Astrocyte (in vitro differentiated cells and primary cell): ENCODE measurements around the gene MAPKAPK2. TPM values are rescaled to one million over a fixed set of nuclear protein-coding genes. Genes with fewer than 3 reads are reported as not detected.

ENCODE experiments used
- DNase-seq: peaks from one replicate; pipeline ENCODE4 v3.0.0-alpha.2; 2010; ENCODE audit warnings: low read depth
- FAIRE-seq: peaks from 2 replicates; lab custom pipeline; 2011; peaks lifted over from hg19 to GRCh38; lab: Jason Lieb, UNC
- H2AFZ ChIP-seq: 2 replicates; pipeline ENCODE4 v1.6.0; 2012; ENCODE audit warnings: low read depth, low read length, inconsistent platforms
- H3K27ac ChIP-seq: 2 replicates; pipeline ENCODE4 v1.5.1; 2011; ENCODE audit warnings: low read depth, low read length, inconsistent platforms
- H3K27me3 ChIP-seq: 2 replicates; pipeline ENCODE4 v1.6.0; 2011; ENCODE audit warnings: low read length, inconsistent platforms; ENCODE audit not compliant: insufficient read depth
- H3K36me3 ChIP-seq: 2 replicates; pipeline ENCODE4 v1.5.1; 2011; ENCODE audit warnings: low read length, inconsistent platforms; ENCODE audit not compliant: insufficient read depth
- H3K4me1 ChIP-seq: 2 replicates; pipeline ENCODE4 v1.5.1; 2011; ENCODE audit warnings: low read length, inconsistent platforms; ENCODE audit not compliant: insufficient read depth
- H3K4me2 ChIP-seq: 2 replicates; pipeline ENCODE4 v1.6.0; 2012; ENCODE audit warnings: low read length, inconsistent platforms
- H3K4me3 ChIP-seq: 2 replicates; pipeline ENCODE4 v1.5.1; 2011; ENCODE audit warnings: low read depth, mild to moderate bottlenecking, low read length, inconsistent platforms; ENCODE audit not compliant: insufficient read depth
- H3K79me2 ChIP-seq: 2 replicates; pipeline ENCODE4 v1.6.0; 2012; ENCODE audit warnings: mild to moderate bottlenecking, low read length, inconsistent platforms; ENCODE audit not compliant: insufficient read depth
- H3K9ac ChIP-seq: 2 replicates; pipeline ENCODE4 v1.6.0; 2012; ENCODE audit warnings: mild to moderate bottlenecking, low read length, inconsistent platforms
- H3K9me3 ChIP-seq: 2 replicates; pipeline ENCODE4 v1.5.1; 2012; ENCODE audit warnings: low read depth, mild to moderate bottlenecking, low read length, inconsistent platforms; ENCODE audit not compliant: insufficient read depth
- H4K20me1 ChIP-seq: 2 replicates; pipeline ENCODE4 v1.6.0; 2012; ENCODE audit warnings: low read length, inconsistent platforms; ENCODE audit not compliant: insufficient read depth
- H3K27ac Mint-ChIP-seq: one replicate; pipeline ENCODE4 v1.8.0; 2021; ENCODE audit warnings: mild to moderate bottlenecking, mixed read lengths; ENCODE audit not compliant: unreplicated experiment
- H3K27me3 Mint-ChIP-seq: one replicate; pipeline ENCODE4 v1.8.0; 2021; ENCODE audit warnings: low read depth, mixed read lengths; ENCODE audit not compliant: unreplicated experiment
- H3K36me3 Mint-ChIP-seq: one replicate; pipeline ENCODE4 v1.8.0; 2021; ENCODE audit warnings: low read depth, mixed read lengths; ENCODE audit not compliant: unreplicated experiment
- H3K4me1 Mint-ChIP-seq: one replicate; pipeline ENCODE4 v1.8.0; 2021; ENCODE audit warnings: low read depth, mixed read lengths; ENCODE audit not compliant: unreplicated experiment
- H3K4me3 Mint-ChIP-seq: one replicate; pipeline ENCODE4 v1.8.0; 2021; ENCODE audit warnings: mild to moderate bottlenecking, moderate library complexity, mixed read lengths; ENCODE audit not compliant: unreplicated experiment
- H3K9me3 Mint-ChIP-seq: one replicate; pipeline ENCODE4 v1.8.0; 2021; ENCODE audit warnings: mild to moderate bottlenecking, mixed read lengths; ENCODE audit not compliant: unreplicated experiment
- CTCF ChIP-seq: IDR thresholded peaks from 2 replicates; pipeline ENCODE4 v1.5.1; 2011; ENCODE audit warnings: low read depth, mild to moderate bottlenecking, inconsistent platforms, low read length, moderate library complexity; ENCODE audit not compliant: insufficient read depth
- EZH2 ChIP-seq: IDR thresholded peaks from 2 replicates; pipeline ENCODE4 v1.6.1; 2012; ENCODE audit warnings: mild to moderate bottlenecking, low read length, inconsistent platforms; ENCODE audit not compliant: insufficient read depth
- total RNA-seq: library from RNA; stranded (reverse); gene quantifications from 2 replicates; pipeline ENCODE4 v1.2.1, GENCODE V29; 2021

MAPKAPK2 gene
- total RNA-seq, 1 donor from 2014 or later: 108 TPM

DNA sequence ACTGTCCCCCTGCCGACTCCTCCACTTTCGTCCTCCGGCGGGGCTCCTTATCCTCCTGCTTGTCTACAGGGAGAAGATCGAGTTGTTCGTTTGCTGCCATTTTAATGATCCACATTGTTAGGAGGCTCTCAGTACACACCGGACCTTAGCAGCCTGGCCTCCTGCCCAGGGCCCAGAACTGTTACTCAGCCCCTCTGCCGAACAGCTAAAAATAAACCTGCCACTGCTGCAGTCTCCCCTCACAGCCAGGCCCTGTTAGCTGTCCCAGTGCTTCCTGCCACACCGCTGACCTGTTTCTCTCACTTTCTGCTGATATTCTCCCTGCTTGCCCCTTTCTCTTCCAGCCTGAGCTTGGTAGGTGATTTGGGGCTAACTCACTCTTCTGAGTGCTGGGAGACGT, 8.3 kb downstream of the MAPKAPK2 start:
- Mint-ChIP-seq H3K4me1 (peaks cover 73% of the 10 kb centered on the region), H3K27ac (peak overlapping the region; percentile 78), H3K27me3 (no peaks in the 10 kb centered on the region), H3K36me3 (peaks cover 10% of the 10 kb centered on the region), H3K9me3 (no peaks in the 10 kb centered on the region), H3K4me3 (peak overlapping the region; percentile 47)
- Histone ChIP-seq H3K27ac (peak overlapping the region; percentile 86), H2AFZ (no peak overlapping the region), H3K27me3 (no peaks in the 10 kb centered on the region), H3K79me2 (peaks cover 99% of the 10 kb centered on the region), H4K20me1 (peaks cover 99% of the 10 kb centered on the region), H3K9me3 (no peaks in the 10 kb centered on the region), H3K4me2 (peak overlapping the region; percentile 88), H3K4me3 (peak overlapping the region; percentile 37), H3K4me1 (peaks cover 39% of the 10 kb centered on the region), H3K9ac (peak overlapping the region; percentile 84), H3K36me3 (no peaks in the 10 kb centered on the region)
- TF ChIP-seq CTCF: no peak
- TF ChIP-seq EZH2: no peak
- peak; percentile 86 for DNase-seq
- no peak for FAIRE-seq

DNA sequence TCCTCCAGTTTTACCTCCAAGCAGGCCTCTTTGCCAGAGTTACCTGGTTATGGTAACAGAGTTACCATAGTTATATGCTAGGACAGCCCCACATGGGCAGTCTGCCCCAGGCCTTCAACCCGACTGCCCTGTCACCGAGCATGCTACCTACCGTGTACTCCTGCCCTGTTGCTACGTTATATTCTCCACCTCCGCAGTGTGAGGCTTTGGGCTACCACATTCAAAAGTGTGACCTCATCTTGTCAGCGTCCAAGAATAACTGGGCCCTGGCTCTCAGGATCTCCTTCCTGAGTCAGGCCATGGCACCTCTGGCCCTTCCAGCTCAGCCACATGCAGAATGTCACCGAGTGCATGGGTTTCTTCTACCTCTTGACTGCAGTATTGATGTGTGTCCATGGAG, 8.9 kb downstream of the MAPKAPK2 start:
- TF ChIP-seq CTCF: no peak
- TF ChIP-seq EZH2: no peak
- peaks cover 10% of the 10 kb centered on the region for H3K36me3 Mint-ChIP-seq
- H3K9me3 Mint-ChIP-seq: no peaks in the 10 kb centered on the region
- Histone ChIP-seq H3K4me2 (peak overlapping the region; percentile 88), H4K20me1 (peaks cover 99% of the 10 kb centered on the region), H3K4me1 (peaks cover 34% of the 10 kb centered on the region), H3K27ac (peak overlapping the region; percentile 86), H3K27me3 (no peaks in the 10 kb centered on the region), H3K9me3 (no peaks in the 10 kb centered on the region), H3K9ac (peak overlapping the region; percentile 84), H3K36me3 (no peaks in the 10 kb centered on the region), H2AFZ (no peak overlapping the region), H3K4me3 (peak overlapping the region; percentile 37), H3K79me2 (peaks cover 99% of the 10 kb centered on the region)
- H3K4me3 Mint-ChIP-seq: no peak overlapping the region
- peak; percentile 84 for DNase-seq
- peaks cover 68% of the 10 kb centered on the region for H3K4me1 Mint-ChIP-seq
- FAIRE-seq: no peak
- peak overlapping the region; percentile 78 for H3K27ac Mint-ChIP-seq
- no peaks in the 10 kb centered on the region for H3K27me3 Mint-ChIP-seq
